Retina (tissue), 1 donor: ENCODE results near the gene EMX1.
A peak's percentile ranks its signal among the peaks of the same experiment; 100 is the strongest.

Experiments used
- DNase-seq: peaks from one replicate; pipeline ENCODE4 v3.0.0-alpha.2; 2016

The EMX1 gene

DNA sequence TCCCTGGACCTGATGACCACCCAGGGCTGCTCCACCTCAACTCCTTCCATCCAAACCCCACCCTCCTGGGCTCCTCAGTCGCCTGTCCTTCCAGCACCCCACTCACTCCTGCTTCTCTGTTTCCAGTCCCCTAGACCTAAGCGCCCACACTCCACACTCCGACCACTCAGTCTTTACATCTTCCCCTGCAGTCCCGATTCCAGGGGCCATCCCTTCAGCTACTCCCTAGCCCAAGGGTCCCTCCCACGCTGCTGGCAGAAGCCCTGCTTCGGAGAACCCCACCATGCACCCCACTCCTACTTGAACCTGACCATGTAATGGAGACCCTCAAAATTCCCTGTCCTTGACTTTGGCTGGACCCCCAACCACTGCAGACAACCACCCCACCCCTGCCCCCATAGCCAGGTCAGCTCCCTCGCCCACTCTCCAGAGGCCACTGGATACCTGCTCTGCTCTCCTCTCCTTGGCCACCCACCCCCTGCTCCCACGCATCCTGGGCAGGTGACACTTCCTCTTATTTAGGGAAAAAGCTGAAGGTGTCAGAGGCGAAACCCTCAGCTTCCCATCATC is 28.2 kb downstream of the EMX1 start:
- DNase-seq, result no peak

DNA sequence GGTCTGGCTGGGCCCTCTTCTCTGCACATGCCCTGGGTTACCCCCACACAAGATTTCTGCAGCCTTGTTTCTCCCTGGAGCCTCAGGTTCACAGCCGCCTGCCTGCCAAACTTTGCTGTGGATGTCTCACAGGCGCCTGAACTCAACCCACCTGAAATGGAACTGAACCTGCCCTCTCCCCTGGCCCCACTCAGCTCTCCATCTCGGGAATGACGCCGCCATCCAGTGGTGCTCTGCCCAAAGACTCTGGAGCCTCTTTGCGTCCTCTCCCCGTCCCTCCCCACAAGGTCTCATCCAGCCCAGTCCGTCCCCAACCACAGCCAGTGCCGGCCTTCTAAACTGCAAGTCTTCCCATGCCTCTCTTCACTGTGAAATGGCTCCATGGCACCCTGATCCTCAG is 29.1 kb downstream of the EMX1 start:
- no peak for DNase-seq

- DNase-seq, result no peak
These were observed 30.9 kb downstream of the EMX1 start for GRCh38 chr2:72947952-72948830.

DNA sequence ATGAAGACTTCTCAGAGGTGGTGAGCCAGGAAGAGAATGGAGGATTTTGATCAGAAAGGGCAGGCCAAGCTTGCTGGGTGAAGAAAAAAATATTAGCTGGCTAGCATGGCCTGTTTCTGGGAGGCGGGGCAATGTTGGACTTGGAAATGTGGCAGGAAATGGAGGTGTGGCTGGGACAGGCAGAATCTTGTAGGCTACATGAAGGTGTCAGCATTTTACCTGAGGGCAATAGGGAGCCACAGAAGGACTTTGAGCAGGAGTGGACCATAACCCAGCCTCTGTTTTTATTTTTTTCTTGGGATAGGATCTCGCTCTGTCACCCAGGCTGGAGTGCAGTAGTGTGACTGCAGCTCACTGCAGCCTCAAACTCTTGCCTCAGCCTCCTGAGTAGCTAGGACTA is 31.7 kb downstream of the EMX1 start:
- DNase-seq, result no peak

DNA sequence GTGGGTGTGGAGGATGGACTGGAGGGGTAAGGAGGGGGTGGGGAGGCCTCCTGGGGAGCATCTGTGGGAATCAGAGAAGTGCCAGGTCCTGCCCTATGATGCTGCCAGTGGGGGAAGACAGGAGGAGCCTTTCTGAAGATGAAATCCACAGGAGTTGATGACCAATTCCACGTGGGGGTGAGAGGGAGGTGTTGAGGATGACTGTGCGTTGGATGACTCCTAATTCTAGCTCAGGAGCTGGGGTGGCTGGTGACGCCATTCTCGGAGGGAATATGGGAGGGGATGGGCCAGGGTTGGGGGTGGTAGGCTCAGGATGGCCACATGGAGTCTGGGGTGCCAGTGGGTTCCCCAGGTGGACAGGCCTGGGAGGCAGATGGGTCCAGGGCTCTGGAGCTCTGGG is 32.3 kb downstream of the EMX1 start:
- no peak for DNase-seq

GRCh38 chr2:72950558-72951255 is 33.4 kb downstream of the EMX1 start:
- no peak for DNase-seq

- DNase-seq, result no peak
These were observed 34.2 kb downstream of the EMX1 start for GRCh38 chr2:72951303-72952095.

DNA sequence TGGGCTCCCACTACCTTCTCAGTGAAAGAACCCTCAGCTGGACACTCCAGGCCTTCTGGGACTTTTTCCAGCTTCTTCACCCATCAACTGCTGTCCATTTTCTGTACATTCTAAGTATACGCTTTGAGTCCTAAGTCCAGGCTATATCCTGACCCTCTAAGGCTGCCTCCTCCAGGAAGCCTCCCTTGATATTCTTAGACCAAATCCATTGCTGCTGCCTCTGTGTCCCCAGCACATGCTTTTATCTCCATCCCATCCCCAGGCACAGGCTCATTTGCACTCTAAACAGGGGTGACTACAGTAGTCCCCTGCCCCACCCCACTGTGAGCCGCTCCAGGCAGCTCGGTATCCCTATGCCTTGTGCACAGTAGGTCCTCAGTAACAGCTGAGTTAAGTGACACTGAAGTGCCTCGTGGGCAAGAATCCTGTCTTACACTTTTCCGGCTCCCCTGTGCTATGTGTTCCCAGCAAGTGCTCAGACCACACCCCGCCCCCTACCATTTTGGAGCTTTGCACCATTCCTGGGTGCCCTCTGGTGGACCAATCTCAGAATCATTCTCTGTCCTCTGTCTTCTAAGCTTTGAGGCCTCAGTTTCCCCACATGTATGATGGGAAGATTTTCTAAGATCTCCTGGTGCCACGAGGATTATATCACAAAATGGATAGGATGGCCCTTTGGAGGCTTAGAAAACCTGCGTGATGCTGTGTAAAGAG is 34.9 kb downstream of the EMX1 start:
- no peak for DNase-seq

GRCh38 chr2:72952961-72953360 is 35.6 kb downstream of the EMX1 start:
- DNase-seq, result no peak

DNA sequence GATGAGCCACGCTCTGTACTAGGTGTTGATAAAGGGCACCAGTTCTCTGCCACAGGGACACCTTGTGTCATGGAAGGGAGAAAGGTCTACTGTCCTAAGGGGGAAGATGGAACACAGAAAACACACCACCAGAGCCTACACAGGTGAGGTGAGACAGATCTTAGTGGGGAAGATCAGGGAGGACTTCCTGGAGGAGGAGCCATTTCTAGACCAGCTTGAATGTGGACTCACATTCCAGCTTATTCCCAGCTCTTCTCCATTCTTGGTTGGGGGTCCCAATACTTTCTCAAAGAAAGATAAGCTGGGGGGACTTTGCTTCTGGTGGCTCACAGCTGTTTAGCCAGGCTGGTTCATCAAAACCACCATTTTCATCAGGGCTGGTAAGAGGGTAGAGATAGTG is 36.2 kb downstream of the EMX1 start:
- DNase-seq, result no peak

GRCh38 chr2:72953976-72954375 is 36.7 kb downstream of the EMX1 start:
- peak; percentile 17 for DNase-seq

DNA sequence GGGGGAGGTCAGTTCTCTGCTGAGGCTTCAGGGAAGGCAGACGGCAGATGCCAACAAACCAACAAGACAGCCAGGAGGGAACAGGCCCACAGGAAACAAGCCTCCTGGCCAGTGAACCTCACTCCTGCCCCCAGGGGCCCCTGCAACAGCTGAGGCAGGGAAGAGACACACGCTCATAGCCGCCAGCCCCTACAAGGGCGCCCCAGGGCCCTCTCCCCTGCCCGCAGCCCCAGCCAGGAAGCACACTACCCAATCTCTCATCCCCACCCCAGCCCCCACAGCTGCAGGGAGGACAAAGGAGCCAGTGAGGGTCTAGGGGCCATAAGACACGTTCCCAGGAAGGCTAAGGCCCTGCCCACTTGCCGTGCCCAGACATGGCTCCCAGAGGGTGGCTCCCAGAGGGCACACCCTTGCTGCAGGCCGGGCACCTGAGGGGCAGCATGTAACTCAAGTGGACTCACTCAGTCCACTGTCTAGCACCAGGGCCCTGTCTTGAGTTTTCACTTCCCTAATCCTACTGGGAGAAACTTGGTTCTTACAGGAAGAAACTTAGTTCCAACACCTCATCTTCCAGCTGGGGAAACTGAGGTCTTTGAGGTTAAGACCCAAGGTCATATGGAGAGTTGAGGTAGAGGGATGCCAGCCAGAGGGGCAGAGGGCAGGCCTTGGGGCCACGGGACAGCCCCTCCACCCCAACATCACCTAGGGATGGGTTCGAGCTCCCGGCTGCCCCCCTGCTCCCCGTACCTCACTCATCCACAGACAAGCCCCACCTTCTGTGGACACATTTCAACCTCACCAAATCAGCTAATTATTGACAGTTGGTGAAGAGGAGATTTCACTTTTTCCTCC is 37.3 kb downstream of the EMX1 start:
- DNase-seq, result peak; percentile 36

- peak; percentile 85 for DNase-seq
These were observed 38.1 kb downstream of the EMX1 start for GRCh38 chr2:72955228-72956049.

- DNase-seq, result no peak
These were observed 38.7 kb downstream of the EMX1 start for GRCh38 chr2:72956050-72956395.

DNA sequence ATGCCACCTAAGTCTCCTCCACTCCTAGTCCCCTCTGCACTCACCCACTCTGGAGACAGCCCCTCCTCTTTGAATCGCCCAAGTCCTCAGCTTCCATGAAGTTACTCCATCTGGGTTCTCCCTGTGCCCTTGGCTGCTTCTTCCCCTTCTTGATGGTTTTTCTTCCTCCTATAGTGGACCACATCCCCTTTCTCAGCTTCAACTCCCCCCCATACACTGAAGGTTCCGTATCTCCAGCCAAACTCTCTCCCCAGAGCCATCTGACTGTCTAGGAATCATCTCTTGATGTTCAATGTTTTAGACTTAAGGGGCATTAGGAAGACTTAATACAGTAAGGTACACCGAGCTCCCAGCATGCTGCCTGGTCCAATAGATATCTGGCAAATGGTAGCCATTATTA is 39.6 kb downstream of the EMX1 start:
- DNase-seq, result no peak

DNA sequence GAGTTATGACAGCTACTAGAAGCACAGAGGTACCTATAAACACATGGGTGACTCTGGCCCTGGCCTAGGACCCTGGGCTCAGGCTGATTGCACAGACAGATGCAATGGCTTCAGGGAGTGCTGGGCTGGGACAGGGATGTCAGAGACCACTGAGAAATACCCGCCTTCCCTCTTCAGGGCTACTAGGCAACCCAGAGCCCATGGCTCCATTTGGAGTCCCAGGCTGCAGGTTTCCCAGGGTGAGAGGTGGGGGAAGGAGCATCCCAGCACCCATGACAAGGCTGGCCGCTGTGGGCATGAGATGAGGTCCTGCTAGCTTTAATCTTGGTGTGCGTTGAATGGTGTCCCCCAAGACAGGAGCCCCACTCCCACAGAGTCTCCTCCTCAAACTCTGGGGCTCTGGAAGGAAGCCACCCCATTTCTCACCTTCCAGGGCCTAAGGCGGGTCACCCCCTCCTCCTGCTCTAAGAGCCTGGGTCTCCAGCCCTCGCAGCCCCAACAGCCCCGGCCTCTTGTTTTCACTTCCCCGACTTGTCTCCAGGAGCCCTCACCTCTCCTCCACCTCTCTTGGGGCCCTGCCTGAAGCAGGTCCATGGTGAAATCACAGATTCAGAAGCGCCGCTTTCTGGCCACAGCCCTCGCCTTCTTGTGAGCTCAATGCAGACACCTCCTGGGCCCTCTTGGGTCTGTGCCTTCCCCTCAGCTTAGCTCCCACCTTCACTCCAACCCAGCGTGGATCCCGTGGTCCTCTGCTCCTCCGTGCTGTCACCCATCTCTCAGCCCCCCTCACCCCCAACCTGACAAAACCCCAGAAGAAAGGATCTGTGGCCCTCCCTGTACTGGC is 41.4 kb downstream of the EMX1 start:
- DNase-seq, result no peak

DNA sequence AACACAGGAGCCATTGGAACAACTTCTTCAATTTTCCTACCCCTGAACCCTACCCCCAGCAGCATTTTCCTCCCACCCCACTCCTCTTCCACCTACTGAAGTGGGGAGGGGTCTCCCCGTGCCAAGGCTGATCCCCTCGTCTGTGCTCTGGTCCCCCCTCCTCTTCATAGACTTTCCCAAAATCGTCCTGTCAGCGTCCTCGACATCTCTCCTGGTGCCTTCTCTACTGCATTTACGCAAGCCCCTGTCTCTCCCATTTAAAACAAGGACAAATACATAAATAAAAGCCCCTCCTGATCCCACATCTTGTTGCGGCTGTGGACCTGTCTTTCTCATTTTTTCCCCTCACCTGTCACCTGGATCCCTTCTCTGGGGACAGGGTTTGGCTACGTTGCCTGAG is 42.2 kb downstream of the EMX1 start:
- no peak for DNase-seq

- DNase-seq, result no peak
These were observed 43.0 kb downstream of the EMX1 start for GRCh38 chr2:72959995-72960981.
